ENCODE results near the gene BRAF.
A peak's percentile ranks its signal among the peaks of the same experiment; 100 is the strongest.

The BRAF gene

GRCh38 chr7:140674899-140675701, 249.6 kb downstream of the BRAF start:
- no peaks in the 10 kb centered on the region for H3K36me3 ChIP-seq (replicated peaks; ENCODE audit: insufficient read depth, low read length)
- no peak overlapping the region for H2AFZ ChIP-seq (ENCODE audit: low read length)
- H3K79me2 ChIP-seq (ENCODE audit: low read length), result no peaks in the 10 kb centered on the region
- H3K9me3 ChIP-seq (replicated peaks; ENCODE audit: insufficient read depth, low read length), result no peaks in the 10 kb centered on the region
- H3K4me3 ChIP-seq (ENCODE audit: low read length), result no peak overlapping the region
- H4K20me1 ChIP-seq (ENCODE audit: insufficient read depth, low read length), result no peaks in the 10 kb centered on the region
- H3F3A ChIP-seq (ENCODE audit: insufficient read depth, low read length), result peaks cover 28% of the 10 kb centered on the region
- no peaks in the 10 kb centered on the region for H3K27me3 ChIP-seq (replicated peaks; ENCODE audit: insufficient read depth, low read length)
- H3K4me1 ChIP-seq (ENCODE audit: low read length), result peaks cover 38% of the 10 kb centered on the region
- TF ChIP-seq EZH2 (optimal IDR thresholded peaks at IDR 0.05; ENCODE audit: low read depth, low read length) (no peak), CTCF (IDR thresholded peaks at IDR 0.05; ENCODE audit: low read length) (peak; percentile 26), EZH2phosphoT487 (IDR thresholded peaks at IDR 0.05; ENCODE audit: low read length) (no peak)
- H3K9me2 ChIP-seq (replicated peaks; ENCODE audit: insufficient read depth, low read length), result no peaks in the 10 kb centered on the region
- peak overlapping the region; percentile 74; the same call in 1 of the 2 replicates for H3K27ac ChIP-seq (ENCODE audit: low read length)
- H3K9ac ChIP-seq (ENCODE audit: low read length), result no peak overlapping the region
- DNase-seq, result peak; percentile 29
- peak overlapping the region; percentile 95 for H3K4me2 ChIP-seq (ENCODE audit: low read depth, low read length)

- H3K4me2 ChIP-seq (ENCODE audit: low read depth, low read length), result peak overlapping the region; percentile 95
- peaks cover 38% of the 10 kb centered on the region for H3K4me1 ChIP-seq (ENCODE audit: low read length)
- peak overlapping the region; percentile 75; the same call in 1 of the 2 replicates for H3K9ac ChIP-seq (ENCODE audit: low read length)
- H2AFZ ChIP-seq (ENCODE audit: low read length), result no peak overlapping the region
- no peaks in the 10 kb centered on the region for H4K20me1 ChIP-seq (ENCODE audit: insufficient read depth, low read length)
- H3F3A ChIP-seq (ENCODE audit: insufficient read depth, low read length), result peaks cover 28% of the 10 kb centered on the region
- H3K79me2 ChIP-seq (ENCODE audit: low read length), result no peaks in the 10 kb centered on the region
- H3K4me3 ChIP-seq (ENCODE audit: low read length), result peak overlapping the region; percentile 68
- H3K36me3 ChIP-seq (replicated peaks; ENCODE audit: insufficient read depth, low read length), result no peaks in the 10 kb centered on the region
- H3K27me3 ChIP-seq (replicated peaks; ENCODE audit: insufficient read depth, low read length), result no peaks in the 10 kb centered on the region
- no peaks in the 10 kb centered on the region for H3K9me2 ChIP-seq (replicated peaks; ENCODE audit: insufficient read depth, low read length)
- H3K9me3 ChIP-seq (replicated peaks; ENCODE audit: insufficient read depth, low read length), result no peaks in the 10 kb centered on the region
- peak overlapping the region; percentile 74 for H3K27ac ChIP-seq (ENCODE audit: low read length)
- peak; percentile 71 for DNase-seq
- no peak for TF ChIP-seq EZH2 (optimal IDR thresholded peaks at IDR 0.05; ENCODE audit: low read depth, low read length)
- no peak for TF ChIP-seq EZH2phosphoT487 (IDR thresholded peaks at IDR 0.05; ENCODE audit: low read length)
- TF ChIP-seq CTCF (IDR thresholded peaks at IDR 0.05; ENCODE audit: low read length), result no peak
Measured at GRCh38 chr7:140674356-140674800, 250.4 kb downstream of the BRAF start.

GRCh38 chr7:140673774-140674155, 251.0 kb downstream of the BRAF start:
- Histone ChIP-seq H3K9me3 (replicated peaks; ENCODE audit: insufficient read depth, low read length) (no peaks in the 10 kb centered on the region), H3K4me3 (ENCODE audit: low read length) (peak overlapping the region; percentile 68), H3K79me2 (ENCODE audit: low read length) (no peaks in the 10 kb centered on the region), H2AFZ (ENCODE audit: low read length) (peak overlapping the region; percentile 60), H3K4me2 (ENCODE audit: low read depth, low read length) (peak overlapping the region; percentile 95), H3K36me3 (replicated peaks; ENCODE audit: insufficient read depth, low read length) (no peaks in the 10 kb centered on the region), H3K27ac (ENCODE audit: low read length) (peak overlapping the region; percentile 74), H3F3A (ENCODE audit: insufficient read depth, low read length) (peaks cover 28% of the 10 kb centered on the region), H3K27me3 (replicated peaks; ENCODE audit: insufficient read depth, low read length) (no peaks in the 10 kb centered on the region), H3K4me1 (ENCODE audit: low read length) (peaks cover 38% of the 10 kb centered on the region), H3K9ac (ENCODE audit: low read length) (peak overlapping the region; percentile 75), H3K9me2 (replicated peaks; ENCODE audit: insufficient read depth, low read length) (no peaks in the 10 kb centered on the region), H4K20me1 (ENCODE audit: insufficient read depth, low read length) (no peaks in the 10 kb centered on the region)
- TF ChIP-seq EZH2phosphoT487 (IDR thresholded peaks at IDR 0.05; ENCODE audit: low read length) (no peak), CTCF (IDR thresholded peaks at IDR 0.05; ENCODE audit: low read length) (no peak), EZH2 (optimal IDR thresholded peaks at IDR 0.05; ENCODE audit: low read depth, low read length) (no peak)
- DNase-seq, result no peak

Data from MM.1S (cell line).